Loucy (cell line): Measurements from ENCODE around the gene OBP2A.
A peak's percentile ranks its signal among the peaks of the same experiment; 100 is the strongest.

Experiments used
- H2AFZ ChIP-seq: fragments of 200-600 bp; sonication (generic); 2 replicates; pipeline ENCODE4 v1.6.0; 2016; ENCODE audit warnings: antibody characterized with exemption, mild to moderate bottlenecking, low read length, moderate library complexity
- H3F3A ChIP-seq: fragments of 200-600 bp; 2 replicates; pipeline ENCODE4 v1.6.0; 2016; ENCODE audit warnings: antibody characterized with exemption, low read depth, mild to moderate bottlenecking
- H3K27me3 ChIP-seq: fragments of 200-600 bp; sonication (generic); 2 replicates; pipeline ENCODE4 v1.6.1; 2014; ENCODE audit warnings: low read length, mild to moderate bottlenecking; ENCODE audit not compliant: insufficient read depth, poor library complexity, severe bottlenecking
- H3K36me3 ChIP-seq: fragments of 200-600 bp; sonication (generic); 2 replicates; pipeline ENCODE4 v1.6.1; 2016; ENCODE audit warnings: low read length; ENCODE audit not compliant: insufficient read depth
- H3K4me1 ChIP-seq: fragments of 200-600 bp; sonication (generic); 2 replicates; pipeline ENCODE4 v1.5.1; 2014; ENCODE audit warnings: low read length, mild to moderate bottlenecking; ENCODE audit not compliant: insufficient read depth, poor library complexity, severe bottlenecking
- H3K4me2 ChIP-seq: fragments of 200-600 bp; sonication (generic); 2 replicates; pipeline ENCODE4 v1.6.0; 2014; ENCODE audit warnings: antibody characterized with exemption, low read length, low read depth, mild to moderate bottlenecking; ENCODE audit not compliant: poor library complexity, severe bottlenecking
- H3K4me3 ChIP-seq: fragments of 200-600 bp; sonication (generic); 2 replicates; pipeline ENCODE4 v1.5.1; 2014; ENCODE audit warnings: low read length, mild to moderate bottlenecking, mixed read lengths; ENCODE audit not compliant: poor library complexity, severe bottlenecking
- H3K79me2 ChIP-seq: fragments of 200-600 bp; sonication (generic); 2 replicates; pipeline ENCODE4 v1.6.1; 2014; ENCODE audit warnings: low read length; ENCODE audit not compliant: insufficient read depth
- H3K9ac ChIP-seq: fragments of 200-600 bp; sonication (generic); 2 replicates; pipeline ENCODE4 v1.6.0; 2014; ENCODE audit warnings: mild to moderate bottlenecking, low read depth, low read length, moderate library complexity; ENCODE audit not compliant: poor library complexity, severe bottlenecking
- H3K9me2 ChIP-seq: fragments of 200-600 bp; sonication (generic); replicated peaks from 2 replicates; pipeline ENCODE4 v1.6.1; 2016; ENCODE audit warnings: low read depth, low read length, mixed read lengths
- H3K9me3 ChIP-seq: fragments of 200-600 bp; sonication (generic); 2 replicates; pipeline ENCODE4 v1.6.1; 2014; ENCODE audit warnings: mild to moderate bottlenecking, antibody characterized with exemption, low read length, low read depth; ENCODE audit not compliant: insufficient read depth
- H4K20me1 ChIP-seq: fragments of 200-600 bp; sonication (generic); 2 replicates; pipeline ENCODE4 v1.6.0; 2014; ENCODE audit warnings: antibody characterized with exemption, low read length, mild to moderate bottlenecking; ENCODE audit not compliant: insufficient read depth, poor library complexity, severe bottlenecking
- CTCF ChIP-seq: fragments of 200-600 bp; sonication (generic); conservative IDR thresholded peaks from 2 replicates; pipeline ENCODE4 v1.5.1; 2014; ENCODE audit warnings: mild to moderate bottlenecking, antibody characterized with exemption, low read length
- EZH2phosphoT487 ChIP-seq: fragments of 200-600 bp; IDR thresholded peaks from 2 replicates; pipeline ENCODE4 v1.6.1; 2018; ENCODE audit warnings: antibody characterized with exemption, mild to moderate bottlenecking, moderate library complexity, borderline replicate concordance

OBP2A gene

GRCh38 chr9:135502168-135502872 is 43.6 kb upstream of the OBP2A start:
- no peak for TF ChIP-seq CTCF
- no peak for TF ChIP-seq EZH2phosphoT487
- no peaks in the 10 kb centered on the region for H3K9me3 ChIP-seq
- H3K27me3 ChIP-seq, result peaks cover 3% of the 10 kb centered on the region
- H3K79me2 ChIP-seq, result peaks cover 24% of the 10 kb centered on the region
- no peaks in the 10 kb centered on the region for H3K9me2 ChIP-seq
- peaks cover 24% of the 10 kb centered on the region; the same call in 1 of the 2 replicates for H3K36me3 ChIP-seq
- H3F3A ChIP-seq, result no peaks in the 10 kb centered on the region
- H4K20me1 ChIP-seq, result peaks cover 34% of the 10 kb centered on the region
- H3K4me3 ChIP-seq, result peak overlapping the region; percentile 74
- peak overlapping the region; percentile 98 for H3K9ac ChIP-seq
- H2AFZ ChIP-seq, result no peak overlapping the region
- H3K4me2 ChIP-seq, result peak overlapping the region; percentile 89
- peaks cover 10% of the 10 kb centered on the region for H3K4me1 ChIP-seq

GRCh38 chr9:135502873-135503321 is 43.0 kb upstream of the OBP2A start:
- H3K9me3 ChIP-seq, result no peaks in the 10 kb centered on the region
- H3F3A ChIP-seq, result no peaks in the 10 kb centered on the region
- peak overlapping the region; percentile 74 for H3K4me3 ChIP-seq
- H3K79me2 ChIP-seq, result peaks cover 24% of the 10 kb centered on the region
- no peak overlapping the region for H3K9ac ChIP-seq
- H4K20me1 ChIP-seq, result peaks cover 34% of the 10 kb centered on the region
- TF ChIP-seq CTCF (no peak), EZH2phosphoT487 (no peak)
- peaks cover 10% of the 10 kb centered on the region for H3K4me1 ChIP-seq
- H2AFZ ChIP-seq, result no peak overlapping the region
- H3K36me3 ChIP-seq, result peaks cover 24% of the 10 kb centered on the region; the same call in 1 of the 2 replicates
- H3K4me2 ChIP-seq, result peak overlapping the region; percentile 89
- no peaks in the 10 kb centered on the region for H3K9me2 ChIP-seq
- peaks cover 3% of the 10 kb centered on the region for H3K27me3 ChIP-seq

GRCh38 chr9:135503371-135504261 is 42.3 kb upstream of the OBP2A start:
- peaks cover 34% of the 10 kb centered on the region for H4K20me1 ChIP-seq
- H3F3A ChIP-seq, result no peaks in the 10 kb centered on the region
- peaks cover 3% of the 10 kb centered on the region for H3K27me3 ChIP-seq
- H3K4me3 ChIP-seq, result no peak overlapping the region
- H3K9me3 ChIP-seq, result no peaks in the 10 kb centered on the region
- H3K4me2 ChIP-seq, result no peak overlapping the region
- H3K4me1 ChIP-seq, result peaks cover 10% of the 10 kb centered on the region
- no peaks in the 10 kb centered on the region for H3K9me2 ChIP-seq
- H3K79me2 ChIP-seq, result peaks cover 24% of the 10 kb centered on the region
- no peak overlapping the region for H3K9ac ChIP-seq
- TF ChIP-seq CTCF, result no peak
- TF ChIP-seq EZH2phosphoT487, result no peak
- H3K36me3 ChIP-seq, result peaks cover 24% of the 10 kb centered on the region; the same call in 1 of the 2 replicates
- H2AFZ ChIP-seq, result no peak overlapping the region
